MCF 10A (cell line): ENCODE results near the gene USP35. TPM values are rescaled to one million over a fixed set of nuclear protein-coding genes. Genes with fewer than 3 reads are reported as not detected.

ENCODE experiments used
- BruUV-seq: library from RNA; stranded (reverse); fragments of 400-500 nt; replicated peaks from 2 replicates; lab custom pipeline; 2021; lab: Mats Ljungman, UMichigan
- CTCF ChIA-PET: fragments of 300-600 bp; sonication (Branson Sonifier 250); formaldehyde crosslinking; extraction: SDS; loops from one replicate; lab custom pipeline; 2021; ENCODE audit warnings: antibody characterized with exemption, inconsistent platforms; lab: Yijun Ruan, JAX
- POLR2A ChIA-PET: fragments of 300-600, 350-650 bp; sonication (Branson Sonifier 250); formaldehyde crosslinking; extraction: SDS; loops from one replicate; lab custom pipeline; 2020; ENCODE audit warnings: antibody characterized with exemption, inconsistent platforms; lab: Yijun Ruan, JAX
- DNase-seq: peaks from one replicate; pipeline ENCODE4 v3.0.0-alpha.2; 2018; ENCODE audit not compliant: unreplicated experiment
- H3K27ac Mint-ChIP-seq: one replicate; pipeline ENCODE4 v1.8.0; 2022; ENCODE audit warnings: mild to moderate bottlenecking, low read depth, mixed read lengths; ENCODE audit not compliant: unreplicated experiment
- H3K27me3 Mint-ChIP-seq: one replicate; pipeline ENCODE4 v1.8.0; 2022; ENCODE audit warnings: mixed read lengths; ENCODE audit not compliant: insufficient read depth, unreplicated experiment
- H3K36me3 Mint-ChIP-seq: one replicate; pipeline ENCODE4 v1.8.0; 2022; ENCODE audit warnings: mild to moderate bottlenecking, moderate library complexity, mixed read lengths; ENCODE audit not compliant: insufficient read depth, unreplicated experiment
- H3K4me1 Mint-ChIP-seq: one replicate; pipeline ENCODE4 v1.8.0; 2022; ENCODE audit warnings: mixed read lengths; ENCODE audit not compliant: insufficient read depth, unreplicated experiment
- H3K4me3 Mint-ChIP-seq: one replicate; pipeline ENCODE4 v1.8.0; 2022; ENCODE audit warnings: mild to moderate bottlenecking, moderate library complexity, mixed read lengths; ENCODE audit not compliant: unreplicated experiment
- H3K9me3 Mint-ChIP-seq: one replicate; pipeline ENCODE4 v1.8.0; 2022; ENCODE audit warnings: mixed read lengths; ENCODE audit not compliant: unreplicated experiment
- CTCF ChIP-seq: fragments of 200-600 bp; IDR thresholded peaks from one replicate; pipeline ENCODE4 v1.8.0; 2022; ENCODE audit warnings: antibody characterized with exemption, mild to moderate bottlenecking; ENCODE audit not compliant: unreplicated experiment
- intact Hi-C: fragments of 100-400 bp; cut with micrococcal nuclease; formaldehyde crosslinking; loops from 2 replicates; pipeline ENCODE4 v1.14.1; 2022
- total RNA-seq: library from RNA; stranded (reverse); gene quantifications from 2 replicates; pipeline ENCODE4 v1.2.3, GENCODE V29; 2022

The USP35 gene
- total RNA-seq, 1 experiment from 2014 or later, result 6.7 TPM

GRCh38 chr11:78158987-78159652 lies 29.6 kb upstream of the USP35 start:
- no peak for DNase-seq
- POLR2A ChIA-PET, result no interaction called here
- Mint-ChIP-seq H3K36me3 (no peaks in the 10 kb centered on the region), H3K9me3 (no peaks in the 10 kb centered on the region), H3K4me3 (no peak overlapping the region), H3K4me1 (no peaks in the 10 kb centered on the region), H3K27ac (no peak overlapping the region), H3K27me3 (no peaks in the 10 kb centered on the region)
- intact Hi-C loops, result no loop called here
- no peak for TF ChIP-seq CTCF
- no TSS peak for BruUV-seq
- CTCF ChIA-PET, result no interaction called here

GRCh38 chr11:78160557-78160956 lies 28.2 kb upstream of the USP35 start:
- TF ChIP-seq CTCF, result no peak
- no peak overlapping the region for H3K27ac Mint-ChIP-seq
- no peaks in the 10 kb centered on the region for H3K9me3 Mint-ChIP-seq
- H3K4me1 Mint-ChIP-seq, result no peaks in the 10 kb centered on the region
- no peak overlapping the region for H3K4me3 Mint-ChIP-seq
- no peaks in the 10 kb centered on the region for H3K36me3 Mint-ChIP-seq
- no peaks in the 10 kb centered on the region for H3K27me3 Mint-ChIP-seq
- intact Hi-C loops, result no loop called here
- no TSS peak for BruUV-seq
- CTCF ChIA-PET, result interaction anchor here (0.6 kb wide), 1 partner anchor 405 kb away, joined by 3 read pairs; no protein-coding TSS in a partner anchor
- DNase-seq, result no peak
- POLR2A ChIA-PET, result interaction anchor here (1.1 kb wide), 1 partner anchor 12 kb away, joined by 3 read pairs; no protein-coding TSS in a partner anchor

GRCh38 chr11:78161346-78161745 lies 27.4 kb upstream of the USP35 start:
- Mint-ChIP-seq H3K27ac (no peak overlapping the region), H3K9me3 (no peaks in the 10 kb centered on the region), H3K4me1 (no peaks in the 10 kb centered on the region), H3K4me3 (no peak overlapping the region), H3K36me3 (no peaks in the 10 kb centered on the region), H3K27me3 (no peaks in the 10 kb centered on the region)
- CTCF ChIA-PET, result interaction anchor here (0.6 kb wide), 1 partner anchor 404 kb away, joined by 3 read pairs; no protein-coding TSS in a partner anchor
- no TSS peak for BruUV-seq
- DNase-seq, result no peak
- no peak for TF ChIP-seq CTCF
- POLR2A ChIA-PET, result interaction anchor here (1.1 to 1.2 kb wide), 2 partner anchors 12 to 21 kb away, joined by 3 read pairs; no protein-coding TSS in a partner anchor
- intact Hi-C loops, result no loop called here

- no peak overlapping the region for H3K4me3 Mint-ChIP-seq
- DNase-seq, result no peak
- H3K27me3 Mint-ChIP-seq, result no peaks in the 10 kb centered on the region
- H3K27ac Mint-ChIP-seq, result no peak overlapping the region
- CTCF ChIA-PET, result interaction anchor here (1.1 kb wide), 1 partner anchor 11 kb away, joined by 3 read pairs; no protein-coding TSS in a partner anchor
- POLR2A ChIA-PET, result interaction anchor here (1.2 kb wide), 1 partner anchor 20 kb away, joined by 3 read pairs; no protein-coding TSS in a partner anchor
- H3K36me3 Mint-ChIP-seq, result no peaks in the 10 kb centered on the region
- no peak for TF ChIP-seq CTCF
- H3K4me1 Mint-ChIP-seq, result no peaks in the 10 kb centered on the region
- BruUV-seq, result no TSS peak
- H3K9me3 Mint-ChIP-seq, result no peaks in the 10 kb centered on the region
- intact Hi-C loops, result no loop called here
Measured at GRCh38 chr11:78161962-78162371, 26.8 kb upstream of the USP35 start.
